ENCODE results near the gene ANKRD17.
"Not testable (repeated sequence)": the region's sequence is repeated elsewhere in the genome, so short reads cannot be mapped to it uniquely, and the experiment has no call there.

ANKRD17 gene

GRCh38 chr4:73247100-73247499 is 11.5 kb downstream of the ANKRD17 start:
- no peak for DNase-seq

GRCh38 chr4:73245955-73246354 is 12.6 kb downstream of the ANKRD17 start:
- DNase-seq, result no peak

GRCh38 chr4:73244945-73245601 is 13.5 kb downstream of the ANKRD17 start:
- no peak for DNase-seq

GRCh38 chr4:73237044-73237443 is 21.6 kb downstream of the ANKRD17 start:
- DNase-seq, result no peak

GRCh38 chr4:73236151-73236550 is 22.4 kb downstream of the ANKRD17 start:
- no peak for DNase-seq

GRCh38 chr4:73234712-73235111 is 23.9 kb downstream of the ANKRD17 start:
- no peak for DNase-seq

- no peak for DNase-seq
Observed at GRCh38 chr4:73231518-73232487, 26.8 kb downstream of the ANKRD17 start.

- DNase-seq, result no peak
Observed at GRCh38 chr4:73230865-73231517, 27.6 kb downstream of the ANKRD17 start.

GRCh38 chr4:73228800-73229199 is 29.8 kb downstream of the ANKRD17 start:
- DNase-seq, result not testable (repeated sequence)

- DNase-seq, result no peak
Observed at GRCh38 chr4:73224886-73225285, 33.7 kb downstream of the ANKRD17 start.

- DNase-seq, result no peak
Observed at GRCh38 chr4:73223258-73223650, 35.3 kb downstream of the ANKRD17 start.

GRCh38 chr4:73222466-73223257 is 35.9 kb downstream of the ANKRD17 start:
- peak; percentile 67 for DNase-seq

- DNase-seq, result no peak
Observed at GRCh38 chr4:73221734-73222133, 36.9 kb downstream of the ANKRD17 start.

- DNase-seq, result no peak
Observed at GRCh38 chr4:73220815-73221214, 37.8 kb downstream of the ANKRD17 start.

- DNase-seq, result no peak
Observed at GRCh38 chr4:73213916-73214653, 44.5 kb downstream of the ANKRD17 start.

- DNase-seq, result no peak
Observed at GRCh38 chr4:73212982-73213730, 45.4 kb downstream of the ANKRD17 start.

GRCh38 chr4:73211968-73212367 is 46.6 kb downstream of the ANKRD17 start:
- no peak for DNase-seq

GRCh38 chr4:73208376-73208775 is 50.2 kb downstream of the ANKRD17 start:
- DNase-seq, result no peak

- no peak for DNase-seq
Observed at GRCh38 chr4:73206236-73206635, 52.4 kb downstream of the ANKRD17 start.

GRCh38 chr4:73205482-73205881 is 53.1 kb downstream of the ANKRD17 start:
- DNase-seq, result no peak

- DNase-seq, result not testable (repeated sequence)
Observed at GRCh38 chr4:73203976-73204375, 54.6 kb downstream of the ANKRD17 start.

Measured in CD4-positive, alpha-beta T cell treated with Interferon gamma for 1 hour (primary cell).